ENCODE results near the gene KCNH2.

- TF ChIP-seq CTCF (IDR thresholded peaks at IDR 0.05) (no peak), ZFX (IDR thresholded peaks at IDR 0.05; ENCODE audit: borderline replicate concordance) (no peak)
Measured at GRCh38 chr7:150951181-150951520, 27.0 kb downstream of the KCNH2 start.
